Mesendoderm (in vitro differentiated cells): Measurements from ENCODE around the gene GNAL.

Experiments used
- DNase-seq: peaks from one replicate; pipeline ENCODE4 v3.0.0; 2013
- H2AK5ac ChIP-seq: 2 replicates; pipeline ENCODE4 v1.6.1; 2013; ENCODE audit warnings: low read length, inconsistent platforms
- H2BK120ac ChIP-seq: 2 replicates; pipeline ENCODE4 v1.6.1; 2013; ENCODE audit warnings: low read depth, mild to moderate bottlenecking, low read length, moderate library complexity, mixed read lengths
- H2BK15ac ChIP-seq: replicated peaks from 2 replicates; pipeline ENCODE4 v1.6.1; 2013; ENCODE audit warnings: low read depth, mild to moderate bottlenecking, moderate library complexity
- H2BK5ac ChIP-seq: 2 replicates; pipeline ENCODE4 v1.6.1; 2013; ENCODE audit warnings: low read length, inconsistent platforms
- H3K18ac ChIP-seq: 2 replicates; pipeline ENCODE4 v1.6.1; 2013; ENCODE audit warnings: mild to moderate bottlenecking, low read length, mixed read lengths
- H3K23ac ChIP-seq: one replicate; pipeline ENCODE4 v1.6.1; 2013; ENCODE audit warnings: low read length
- H3K27ac ChIP-seq: 2 replicates; pipeline ENCODE4 v1.5.1; 2013; ENCODE audit warnings: low read depth, mild to moderate bottlenecking, inconsistent platforms, low read length, moderate library complexity
- H3K27me3 ChIP-seq: 2 replicates; pipeline ENCODE4 v1.6.1; 2013; ENCODE audit warnings: low read length, control low read depth, mild to moderate bottlenecking, inconsistent platforms; ENCODE audit not compliant: insufficient read depth, poor library complexity
- H3K36me3 ChIP-seq: 2 replicates; pipeline ENCODE4 v1.6.1; 2013; ENCODE audit warnings: low read length, inconsistent platforms; ENCODE audit not compliant: control insufficient read depth, insufficient read depth
- H3K4ac ChIP-seq: one replicate; pipeline ENCODE4 v1.6.1; 2013; ENCODE audit warnings: low read depth, mild to moderate bottlenecking, low read length, moderate library complexity
- H3K4me1 ChIP-seq: 2 replicates; pipeline ENCODE4 v1.6.1; 2013; ENCODE audit warnings: low read depth, low read length, inconsistent platforms; ENCODE audit not compliant: control insufficient read depth
- H3K4me2 ChIP-seq: 2 replicates; pipeline ENCODE4 v1.6.1; 2013; ENCODE audit warnings: low read length
- H3K4me3 ChIP-seq: 2 replicates; pipeline ENCODE4 v1.5.1; 2013; ENCODE audit warnings: mild to moderate bottlenecking, low read length
- H3K56ac ChIP-seq: one replicate; pipeline ENCODE4 v1.6.1; 2013; ENCODE audit warnings: low read length
- H3K79me1 ChIP-seq: 2 replicates; pipeline ENCODE4 v1.6.1; 2013; ENCODE audit warnings: low read length, inconsistent platforms
- H3K79me2 ChIP-seq: 2 replicates; pipeline ENCODE4 v1.6.1; 2013; ENCODE audit warnings: mild to moderate bottlenecking, low read length; ENCODE audit not compliant: control insufficient read depth, insufficient read depth
- H3K9ac ChIP-seq: 2 replicates; pipeline ENCODE4 v1.6.1; 2013; ENCODE audit warnings: low read length, inconsistent platforms
- H4K5ac ChIP-seq: one replicate; pipeline ENCODE4 v1.6.1; 2013; ENCODE audit warnings: low read length
- H4K8ac ChIP-seq: one replicate; pipeline ENCODE4 v1.6.1; 2013; ENCODE audit warnings: low read depth, mild to moderate bottlenecking, control low read depth, low read length, moderate library complexity
- WGBS: extraction: QIAGEN DNeasy Blood & Tissue Kit; methylation state at CpG from one replicate; pipeline ENCODE4 v1.1.7; 2013; ENCODE audit warnings: low lambda C conversion rate, missing lambda C conversion rate; ENCODE audit not compliant: insufficient coverage; ENCODE audit errors: extremely low coverage; 5-methylcytosine and 5-hydroxymethylcytosine counted together

Gene GNAL

DNA sequence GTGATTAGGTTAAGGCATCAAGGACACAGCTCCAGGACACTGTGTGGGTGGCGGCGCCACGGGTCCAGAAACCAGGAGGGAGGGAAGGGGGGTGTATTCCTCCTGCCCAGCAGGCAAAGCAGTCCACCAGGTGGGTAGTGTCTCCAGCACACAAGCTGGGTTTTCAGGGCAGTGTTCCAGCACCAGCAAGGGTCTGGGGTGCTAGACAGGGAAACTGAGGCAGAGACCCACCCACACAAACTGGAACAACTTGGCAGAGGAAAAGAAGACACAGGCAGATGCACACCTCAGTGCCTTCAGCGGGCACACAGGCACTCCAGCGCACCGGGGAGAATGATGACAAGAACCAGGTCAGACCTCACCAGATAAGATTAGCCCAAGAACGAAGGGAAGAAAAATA, 28.4 kb upstream of the GNAL start:
- Histone ChIP-seq H3K27ac (no peak overlapping the region), H3K79me1 (no peaks in the 10 kb centered on the region), H3K4me1 (no peaks in the 10 kb centered on the region), H3K79me2 (no peaks in the 10 kb centered on the region), H3K36me3 (no peaks in the 10 kb centered on the region), H3K4ac (no peak overlapping the region), H3K4me2 (no peak overlapping the region), H3K56ac (no peak overlapping the region), H3K23ac (no peak overlapping the region), H2BK120ac (no peak overlapping the region), H3K27me3 (no peaks in the 10 kb centered on the region), H3K4me3 (no peak overlapping the region), H2BK15ac (no peak overlapping the region), H2BK5ac (no peak overlapping the region), H4K5ac (no peak overlapping the region), H3K18ac (no peak overlapping the region), H2AK5ac (no peak overlapping the region), H3K9ac (no peak overlapping the region), H4K8ac (no peak overlapping the region)
- DNase-seq = no peak
- no CpG with 5 or more reads among the region's 7 CpGs for WGBS

DNA sequence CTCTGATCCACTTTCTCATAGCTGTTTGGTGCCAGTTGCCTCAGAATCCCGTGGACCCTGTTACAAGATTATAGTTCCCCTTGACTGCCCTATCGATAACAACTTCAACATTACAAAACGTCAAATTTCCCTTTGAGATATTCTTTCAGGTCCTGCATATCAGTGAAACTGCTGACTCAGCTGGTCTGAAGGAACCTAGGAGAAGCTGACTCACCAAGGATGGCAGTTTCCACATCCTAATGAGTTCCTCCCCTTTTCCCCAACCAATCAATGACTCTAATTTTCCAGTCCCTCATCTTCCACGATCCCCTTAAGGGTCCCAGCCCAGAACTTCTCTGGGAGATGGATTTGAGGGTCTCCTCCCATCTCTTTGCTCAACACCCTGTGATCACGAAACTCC, 27.6 kb upstream of the GNAL start:
- DNase-seq = no peak
- no peak overlapping the region for H3K4me3 ChIP-seq
- no CpG with 5 or more reads among the region's 5 CpGs for WGBS

DNA sequence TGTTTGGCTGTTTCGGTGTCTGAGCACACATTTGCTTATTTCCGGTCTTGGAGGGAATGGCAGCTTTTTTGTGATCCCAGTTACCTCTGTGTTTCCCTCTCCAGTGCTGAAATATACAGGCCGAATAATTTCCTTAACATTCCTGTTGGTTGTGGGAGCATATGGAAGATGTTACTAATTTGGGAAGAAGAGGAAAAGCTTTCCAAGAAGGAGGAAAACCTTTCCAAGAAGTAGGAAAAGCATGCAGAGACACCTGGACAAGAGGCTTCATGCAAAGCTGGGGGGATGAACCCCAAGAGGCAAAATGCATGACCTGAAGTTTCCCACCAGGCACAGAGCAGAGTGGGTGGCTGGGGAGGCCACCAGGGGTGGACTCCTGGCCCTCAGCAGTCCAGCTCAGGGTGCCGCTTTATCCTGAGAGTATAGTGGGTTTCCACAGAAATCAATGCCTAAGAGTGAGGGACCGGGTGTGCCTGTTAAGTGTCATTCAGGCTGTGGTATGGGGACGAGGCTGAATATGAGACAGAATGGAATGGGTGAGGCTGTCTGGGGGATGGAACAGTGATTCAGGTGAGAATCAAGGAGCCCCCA, 25.5 kb upstream of the GNAL start:
- no peak overlapping the region for H2AK5ac ChIP-seq
- no peak overlapping the region for H2BK5ac ChIP-seq
- H3K23ac ChIP-seq = no peak overlapping the region
- H3K4me1 ChIP-seq = peaks cover under 1% of the 10 kb centered on the region
- H3K79me1 ChIP-seq = no peaks in the 10 kb centered on the region
- H3K9ac ChIP-seq = no peak overlapping the region
- H2BK15ac ChIP-seq = no peak overlapping the region
- H3K27me3 ChIP-seq = no peaks in the 10 kb centered on the region
- H4K8ac ChIP-seq = no peak overlapping the region
- no peak overlapping the region for H3K56ac ChIP-seq
- H4K5ac ChIP-seq = no peak overlapping the region
- no peak overlapping the region for H3K4me3 ChIP-seq
- no peaks in the 10 kb centered on the region for H3K36me3 ChIP-seq
- no peak overlapping the region for H3K4ac ChIP-seq
- H3K18ac ChIP-seq = no peak overlapping the region
- DNase-seq = no peak
- no peak overlapping the region for H2BK120ac ChIP-seq
- no CpG with 5 or more reads among the region's 6 CpGs for WGBS
- H3K27ac ChIP-seq = no peak overlapping the region
- no peak overlapping the region for H3K4me2 ChIP-seq
- no peaks in the 10 kb centered on the region for H3K79me2 ChIP-seq

More for the DNA sequence above, 27.6 kb upstream of the GNAL start:
- Histone ChIP-seq H3K23ac (no peak overlapping the region), H2BK120ac (no peak overlapping the region), H3K56ac (no peak overlapping the region), H3K27me3 (no peaks in the 10 kb centered on the region), H3K4ac (no peak overlapping the region), H3K79me1 (no peaks in the 10 kb centered on the region), H3K36me3 (no peaks in the 10 kb centered on the region), H3K27ac (no peak overlapping the region), H3K79me2 (no peaks in the 10 kb centered on the region), H3K4me2 (no peak overlapping the region), H4K8ac (no peak overlapping the region), H3K9ac (no peak overlapping the region), H4K5ac (no peak overlapping the region), H3K18ac (no peak overlapping the region), H2BK5ac (no peak overlapping the region), H2BK15ac (no peak overlapping the region), H2AK5ac (no peak overlapping the region), H3K4me1 (no peaks in the 10 kb centered on the region)

DNA sequence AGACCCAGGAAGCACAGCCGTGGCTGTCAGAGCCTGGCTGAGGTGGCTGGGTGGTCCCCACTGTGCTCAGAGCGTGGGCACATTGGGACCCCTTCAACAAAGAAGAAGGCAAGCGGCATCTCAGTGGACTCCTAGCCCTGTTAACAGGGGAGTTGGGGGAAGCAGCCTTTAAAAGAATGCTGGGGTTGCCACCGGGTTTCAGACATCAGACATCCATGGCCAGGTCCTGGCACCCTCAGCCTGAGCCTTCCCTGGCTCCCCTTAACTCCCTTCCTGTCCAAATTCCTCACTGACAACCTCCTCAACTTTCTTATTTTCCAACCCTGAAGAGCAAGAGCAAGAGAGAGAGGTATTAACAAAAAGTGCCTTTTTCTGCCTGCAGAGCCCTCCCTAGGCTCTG, 24.8 kb upstream of the GNAL start:
- H3K27me3 ChIP-seq = no peaks in the 10 kb centered on the region
- H3K36me3 ChIP-seq = no peaks in the 10 kb centered on the region
- H3K27ac ChIP-seq = no peak overlapping the region
- H2AK5ac ChIP-seq = no peak overlapping the region
- H3K4ac ChIP-seq = no peak overlapping the region
- H3K4me3 ChIP-seq = no peak overlapping the region
- no peaks in the 10 kb centered on the region for H3K79me1 ChIP-seq
- no peak overlapping the region for H3K23ac ChIP-seq
- H3K18ac ChIP-seq = no peak overlapping the region
- H2BK120ac ChIP-seq = no peak overlapping the region
- H3K79me2 ChIP-seq = no peaks in the 10 kb centered on the region
- no peak overlapping the region for H4K8ac ChIP-seq
- H3K4me1 ChIP-seq = peaks cover 6% of the 10 kb centered on the region
- H2BK15ac ChIP-seq = no peak overlapping the region
- no CpG with 5 or more reads among the region's 4 CpGs for WGBS
- H2BK5ac ChIP-seq = no peak overlapping the region
- H4K5ac ChIP-seq = no peak overlapping the region
- H3K4me2 ChIP-seq = no peak overlapping the region
- DNase-seq = no peak
- no peak overlapping the region for H3K56ac ChIP-seq
- no peak overlapping the region for H3K9ac ChIP-seq

DNA sequence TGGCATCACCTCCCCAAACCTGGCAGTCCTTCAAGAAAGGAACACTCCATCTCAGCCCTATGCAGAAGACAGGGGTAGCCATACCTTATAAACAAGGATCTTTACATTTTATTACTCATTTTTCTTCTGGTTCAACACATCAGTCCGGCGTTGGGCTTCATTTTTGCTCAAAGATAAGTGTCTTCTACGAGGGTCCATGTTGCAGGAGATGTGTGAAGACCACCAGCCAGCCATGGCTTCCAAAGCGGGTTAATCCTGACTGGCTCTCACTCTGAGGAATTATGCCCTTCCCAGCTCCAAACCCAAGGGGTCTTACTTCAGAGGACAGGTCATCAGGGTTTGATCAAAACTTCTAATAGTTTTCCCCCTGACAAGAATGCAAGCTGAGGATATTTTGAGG, 23.9 kb upstream of the GNAL start:
- no peaks in the 10 kb centered on the region for H3K27me3 ChIP-seq
- no peak overlapping the region for H3K9ac ChIP-seq
- no peak overlapping the region for H2BK15ac ChIP-seq
- H3K18ac ChIP-seq = no peak overlapping the region
- H3K4me1 ChIP-seq = peaks cover 6% of the 10 kb centered on the region
- WGBS = no CpG with 5 or more reads among the region's 4 CpGs
- H3K23ac ChIP-seq = no peak overlapping the region
- H2BK120ac ChIP-seq = no peak overlapping the region
- no peak overlapping the region for H3K4me2 ChIP-seq
- DNase-seq = no peak
- no peak overlapping the region for H2BK5ac ChIP-seq
- no peak overlapping the region for H2AK5ac ChIP-seq
- no peaks in the 10 kb centered on the region for H3K36me3 ChIP-seq
- no peak overlapping the region for H4K8ac ChIP-seq
- no peak overlapping the region for H3K4ac ChIP-seq
- H3K27ac ChIP-seq = no peak overlapping the region
- no peak overlapping the region for H3K56ac ChIP-seq
- H3K79me1 ChIP-seq = no peaks in the 10 kb centered on the region
- H4K5ac ChIP-seq = no peak overlapping the region
- H3K4me3 ChIP-seq = no peak overlapping the region
- H3K79me2 ChIP-seq = no peaks in the 10 kb centered on the region

DNA sequence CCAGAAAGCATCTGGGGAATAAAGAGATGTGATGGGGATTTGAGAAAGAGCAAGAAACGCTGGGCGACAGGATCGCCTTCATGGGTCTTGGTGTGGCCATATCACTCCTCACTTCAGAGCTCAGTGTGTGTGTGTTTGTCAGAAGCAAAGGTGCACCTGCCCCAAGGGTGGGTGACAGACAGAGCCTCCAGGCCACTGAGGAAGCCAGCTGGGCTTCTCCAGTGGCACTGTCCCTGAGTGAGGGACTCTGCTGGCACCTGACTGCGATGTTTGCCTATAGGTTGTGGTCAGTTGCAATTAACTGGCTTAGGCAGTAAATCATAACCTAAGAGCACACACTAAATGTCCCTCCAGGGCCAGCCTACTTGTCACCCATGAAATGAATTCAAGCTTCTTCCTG, 23.5 kb upstream of the GNAL start:
- Histone ChIP-seq H2BK120ac (no peak overlapping the region), H3K27ac (no peak overlapping the region), H3K27me3 (no peaks in the 10 kb centered on the region), H2BK5ac (no peak overlapping the region), H4K8ac (no peak overlapping the region), H3K4me2 (no peak overlapping the region), H3K79me2 (no peaks in the 10 kb centered on the region), H3K56ac (no peak overlapping the region), H4K5ac (no peak overlapping the region), H3K4me1 (peaks cover 6% of the 10 kb centered on the region), H3K18ac (no peak overlapping the region), H3K9ac (no peak overlapping the region), H2AK5ac (no peak overlapping the region), H3K79me1 (no peaks in the 10 kb centered on the region), H3K4me3 (no peak overlapping the region), H3K23ac (no peak overlapping the region), H3K36me3 (no peaks in the 10 kb centered on the region), H2BK15ac (no peak overlapping the region), H3K4ac (no peak overlapping the region)
- DNase-seq = no peak
- no CpG with 5 or more reads among the region's 4 CpGs for WGBS
